Measurements from ENCODE around the gene CLCN2. TPM values are rescaled to one million over a fixed set of nuclear protein-coding genes. Genes with fewer than 3 reads are reported as not detected.

The CLCN2 gene
- polyA plus RNA-seq, 1 donor from 2014 or later, result 13.4 TPM

DNA sequence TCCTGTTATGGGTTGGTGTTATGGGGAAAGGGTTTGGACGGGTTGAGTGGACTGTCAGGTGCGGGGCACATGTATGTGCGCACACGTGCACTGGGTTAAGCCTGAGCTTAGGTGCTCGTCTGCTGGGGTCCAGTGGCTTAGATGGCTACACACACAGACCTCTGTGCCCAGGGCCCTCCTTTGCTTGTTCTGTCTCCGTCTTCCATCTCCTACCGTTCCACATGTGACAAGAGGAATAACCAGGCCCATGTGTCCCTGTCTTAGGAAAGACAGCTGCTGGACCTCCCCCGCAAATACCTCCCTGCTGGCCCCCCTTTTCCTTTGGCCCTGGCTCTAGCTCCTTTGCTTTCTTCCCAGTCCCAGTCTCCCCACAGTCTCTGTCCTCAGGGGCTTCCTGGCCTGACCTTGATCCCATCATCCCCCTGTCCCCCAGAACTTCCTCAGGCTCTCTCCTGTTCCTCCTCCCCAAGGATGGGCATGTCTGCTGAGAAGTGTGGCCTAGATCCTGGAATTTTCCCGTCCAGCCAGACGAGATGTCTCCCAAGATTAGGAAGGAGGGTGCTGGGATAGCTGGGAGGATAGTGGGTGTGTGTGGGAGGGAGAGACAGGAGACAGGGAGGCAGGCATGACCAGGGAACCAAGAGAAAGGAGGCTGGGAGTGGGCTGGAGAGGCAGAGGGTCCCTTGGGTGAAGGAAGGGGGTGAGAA, 17.4 kb upstream of the CLCN2 start:
- H3K79me2 ChIP-seq (replicated peaks; ENCODE audit: insufficient read depth, low read length), result no peaks in the 10 kb centered on the region
- H3K4me3 ChIP-seq (ENCODE audit: low read length), result no peak overlapping the region
- H3K4me2 ChIP-seq (ENCODE audit: low read length), result no peak overlapping the region
- H3K9me3 ChIP-seq (ENCODE audit: low read length), result no peaks in the 10 kb centered on the region
- no peak overlapping the region for H2AFZ ChIP-seq (ENCODE audit: low read depth, low read length)
- no peaks in the 10 kb centered on the region for H3F3A ChIP-seq (ENCODE audit: insufficient read depth, low read length, poor library complexity, severe bottlenecking)
- H3K27ac ChIP-seq (ENCODE audit: low read length), result no peak overlapping the region
- TF ChIP-seq EP300 (conservative IDR thresholded peaks at IDR 0.05; ENCODE audit: poor library complexity, severe bottlenecking) (no peak), SMC3 (conservative IDR thresholded peaks at IDR 0.05; ENCODE audit: poor library complexity) (no peak)
- TF ChIP-seq, protein P1, sequence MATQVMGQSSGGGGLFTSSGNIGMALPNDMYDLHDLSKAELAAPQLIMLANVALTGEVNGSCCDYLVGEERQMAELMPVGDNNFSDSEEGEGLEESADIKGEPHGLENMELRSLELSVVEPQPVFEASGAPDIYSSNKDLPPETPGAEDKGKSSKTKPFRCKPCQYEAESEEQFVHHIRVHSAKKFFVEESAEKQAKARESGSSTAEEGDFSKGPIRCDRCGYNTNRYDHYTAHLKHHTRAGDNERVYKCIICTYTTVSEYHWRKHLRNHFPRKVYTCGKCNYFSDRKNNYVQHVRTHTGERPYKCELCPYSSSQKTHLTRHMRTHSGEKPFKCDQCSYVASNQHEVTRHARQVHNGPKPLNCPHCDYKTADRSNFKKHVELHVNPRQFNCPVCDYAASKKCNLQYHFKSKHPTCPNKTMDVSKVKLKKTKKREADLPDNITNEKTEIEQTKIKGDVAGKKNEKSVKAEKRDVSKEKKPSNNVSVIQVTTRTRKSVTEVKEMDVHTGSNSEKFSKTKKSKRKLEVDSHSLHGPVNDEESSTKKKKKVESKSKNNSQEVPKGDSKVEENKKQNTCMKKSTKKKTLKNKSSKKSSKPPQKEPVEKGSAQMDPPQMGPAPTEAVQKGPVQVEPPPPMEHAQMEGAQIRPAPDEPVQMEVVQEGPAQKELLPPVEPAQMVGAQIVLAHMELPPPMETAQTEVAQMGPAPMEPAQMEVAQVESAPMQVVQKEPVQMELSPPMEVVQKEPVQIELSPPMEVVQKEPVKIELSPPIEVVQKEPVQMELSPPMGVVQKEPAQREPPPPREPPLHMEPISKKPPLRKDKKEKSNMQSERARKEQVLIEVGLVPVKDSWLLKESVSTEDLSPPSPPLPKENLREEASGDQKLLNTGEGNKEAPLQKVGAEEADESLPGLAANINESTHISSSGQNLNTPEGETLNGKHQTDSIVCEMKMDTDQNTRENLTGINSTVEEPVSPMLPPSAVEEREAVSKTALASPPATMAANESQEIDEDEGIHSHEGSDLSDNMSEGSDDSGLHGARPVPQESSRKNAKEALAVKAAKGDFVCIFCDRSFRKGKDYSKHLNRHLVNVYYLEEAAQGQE (IDR thresholded peaks at IDR 0.05; ENCODE audit: borderline replicate concordance), result no peak
- H3K9ac ChIP-seq (ENCODE audit: low read length), result no peak overlapping the region
- no peaks in the 10 kb centered on the region for H3K9me2 ChIP-seq (ENCODE audit: insufficient read depth, low read length)
- H4K20me1 ChIP-seq (ENCODE audit: insufficient read depth), result no peaks in the 10 kb centered on the region
- H3K36me3 ChIP-seq (ENCODE audit: insufficient read depth, low read length), result no peaks in the 10 kb centered on the region
- peaks cover 39% of the 10 kb centered on the region for H3K27me3 ChIP-seq (ENCODE audit: insufficient read depth, low read depth, low read length)

DNA sequence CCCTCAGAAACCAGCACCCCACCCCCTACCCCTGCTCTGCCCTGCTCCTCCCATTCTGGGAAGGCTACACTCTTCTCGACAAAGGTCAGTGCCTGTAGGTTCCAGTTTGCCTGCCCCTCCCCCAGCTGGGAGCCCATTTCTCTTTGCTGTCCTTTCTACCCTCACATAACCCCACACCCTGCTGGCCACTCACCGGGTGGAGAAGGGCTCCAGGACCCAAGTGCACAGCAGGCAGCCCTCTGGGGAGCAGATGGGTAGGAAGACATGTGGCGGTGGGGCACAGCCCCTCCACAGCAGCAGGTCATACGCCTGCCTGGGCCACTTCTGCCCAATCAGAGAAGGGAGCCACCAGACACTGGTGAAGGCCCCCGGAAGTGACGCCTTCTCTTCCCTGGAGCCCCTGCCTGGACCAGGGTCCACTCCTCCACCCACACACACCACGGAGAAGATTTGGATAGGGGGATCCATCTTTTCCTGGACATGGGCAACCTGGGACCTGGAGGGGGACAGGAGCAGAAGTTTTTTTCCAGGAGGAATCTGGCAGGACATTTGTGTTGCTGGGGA, 16.6 kb upstream of the CLCN2 start, which contains the start of gene THPO:
THPO (minus strand) TSS at position 326 of the 564 bp plus-strand sequence. CDS start 1,948 bp downstream, outside the sequence.
- no peaks in the 10 kb centered on the region for H3K9me3 ChIP-seq (ENCODE audit: low read length)
- no peak within 1 kb of the TSS for H3K4me3 ChIP-seq (ENCODE audit: low read length)
- peaks cover 38% of the 10 kb centered on the region for H3K27me3 ChIP-seq (ENCODE audit: insufficient read depth, low read depth, low read length)
- no peaks in the 10 kb centered on the region for H3F3A ChIP-seq (ENCODE audit: insufficient read depth, low read length, poor library complexity, severe bottlenecking)
- no peaks in the 10 kb centered on the region for H3K36me3 ChIP-seq (ENCODE audit: insufficient read depth, low read length)
- H3K9me2 ChIP-seq (ENCODE audit: insufficient read depth, low read length), result no peaks in the 10 kb centered on the region
- no peak within 1 kb of the TSS for H3K9ac ChIP-seq (ENCODE audit: low read length)
- no peaks in the 10 kb centered on the region for H4K20me1 ChIP-seq (ENCODE audit: insufficient read depth)
- TF ChIP-seq, protein P2, sequence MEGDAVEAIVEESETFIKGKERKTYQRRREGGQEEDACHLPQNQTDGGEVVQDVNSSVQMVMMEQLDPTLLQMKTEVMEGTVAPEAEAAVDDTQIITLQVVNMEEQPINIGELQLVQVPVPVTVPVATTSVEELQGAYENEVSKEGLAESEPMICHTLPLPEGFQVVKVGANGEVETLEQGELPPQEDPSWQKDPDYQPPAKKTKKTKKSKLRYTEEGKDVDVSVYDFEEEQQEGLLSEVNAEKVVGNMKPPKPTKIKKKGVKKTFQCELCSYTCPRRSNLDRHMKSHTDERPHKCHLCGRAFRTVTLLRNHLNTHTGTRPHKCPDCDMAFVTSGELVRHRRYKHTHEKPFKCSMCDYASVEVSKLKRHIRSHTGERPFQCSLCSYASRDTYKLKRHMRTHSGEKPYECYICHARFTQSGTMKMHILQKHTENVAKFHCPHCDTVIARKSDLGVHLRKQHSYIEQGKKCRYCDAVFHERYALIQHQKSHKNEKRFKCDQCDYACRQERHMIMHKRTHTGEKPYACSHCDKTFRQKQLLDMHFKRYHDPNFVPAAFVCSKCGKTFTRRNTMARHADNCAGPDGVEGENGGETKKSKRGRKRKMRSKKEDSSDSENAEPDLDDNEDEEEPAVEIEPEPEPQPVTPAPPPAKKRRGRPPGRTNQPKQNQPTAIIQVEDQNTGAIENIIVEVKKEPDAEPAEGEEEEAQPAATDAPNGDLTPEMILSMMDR (IDR thresholded peaks at IDR 0.05; ENCODE audit: poor library complexity, severe bottlenecking), result no peak
- TF ChIP-seq EZH2 (IDR thresholded peaks at IDR 0.05; ENCODE audit: borderline replicate concordance, insufficient read depth, low read length, poor library complexity, severe bottlenecking) (no peak), RAD21 (conservative IDR thresholded peaks at IDR 0.05) (no peak), TAF1 (IDR thresholded peaks at IDR 0.05; ENCODE audit: low read depth) (no peak), EP300 (conservative IDR thresholded peaks at IDR 0.05; ENCODE audit: poor library complexity, severe bottlenecking) (no peak), MXI1 (conservative IDR thresholded peaks at IDR 0.05; ENCODE audit: poor library complexity, severe bottlenecking) (no peak), SMC3 (conservative IDR thresholded peaks at IDR 0.05; ENCODE audit: poor library complexity) (no peak), POLR2AphosphoS5 (IDR thresholded peaks at IDR 0.05) (no peak)
- TF ChIP-seq, protein P1 (IDR thresholded peaks at IDR 0.05; ENCODE audit: borderline replicate concordance), result no peak
- no peaks in the 10 kb centered on the region for H3K79me2 ChIP-seq (replicated peaks; ENCODE audit: insufficient read depth, low read length)
- no peak within 1 kb of the TSS for H3K27ac ChIP-seq (ENCODE audit: low read length)
- no peak within 1 kb of the TSS for H2AFZ ChIP-seq (ENCODE audit: low read depth, low read length)
- H3K4me2 ChIP-seq (ENCODE audit: low read length), result no peak within 1 kb of the TSS
